HL-60/S4 (cell line): ENCODE results near the gene ANKRD24.
"Not testable (repeated sequence)": the region's sequence is repeated elsewhere in the genome, so short reads cannot be mapped to it uniquely, and the experiment has no call there.

Experiments
- in situ Hi-C: fragments of 300-500 bp; cut with MboI; formaldehyde crosslinking; loops from 2 replicates; pipeline ENCODE4 v1.14.3; 2022; ENCODE audit warnings: low sequenced_read_pairs

ANKRD24 gene

DNA sequence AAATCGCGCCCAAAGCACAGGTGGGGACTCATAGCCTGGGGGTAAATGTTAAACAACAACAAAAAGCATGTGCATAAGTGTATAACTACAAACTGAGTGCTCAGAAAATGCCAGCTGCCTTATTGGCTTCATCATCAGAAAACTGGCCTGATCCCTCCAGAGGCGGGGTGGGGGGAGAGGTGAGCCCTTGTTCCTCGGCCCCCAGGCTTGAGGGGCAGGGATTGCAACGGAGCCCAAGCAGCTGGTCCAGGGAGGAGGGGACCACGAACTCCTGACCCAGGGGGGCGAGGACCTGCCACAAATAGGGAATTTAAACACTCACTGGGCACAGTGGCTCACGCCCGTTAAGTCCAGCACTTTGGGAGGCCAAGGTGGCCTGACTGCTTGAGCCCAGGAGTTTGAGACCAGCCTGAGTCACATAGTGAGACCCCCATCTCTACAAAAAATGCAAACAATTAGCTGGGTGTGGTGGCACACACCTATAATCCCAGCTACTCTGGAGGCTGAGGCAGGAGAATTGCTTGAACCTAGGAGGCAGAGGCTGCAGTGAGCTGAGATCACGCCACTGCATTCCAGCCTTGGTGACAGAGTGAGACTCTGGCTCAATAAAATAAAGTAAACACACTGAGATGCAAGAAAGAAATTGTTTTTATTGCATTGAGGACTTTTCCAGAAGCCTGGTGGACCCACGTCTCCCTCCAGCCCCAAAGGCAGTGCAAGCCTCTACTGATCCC lies 8.8 kb upstream of the ANKRD24 start:
- in situ Hi-C loops, result no loop called here

DNA sequence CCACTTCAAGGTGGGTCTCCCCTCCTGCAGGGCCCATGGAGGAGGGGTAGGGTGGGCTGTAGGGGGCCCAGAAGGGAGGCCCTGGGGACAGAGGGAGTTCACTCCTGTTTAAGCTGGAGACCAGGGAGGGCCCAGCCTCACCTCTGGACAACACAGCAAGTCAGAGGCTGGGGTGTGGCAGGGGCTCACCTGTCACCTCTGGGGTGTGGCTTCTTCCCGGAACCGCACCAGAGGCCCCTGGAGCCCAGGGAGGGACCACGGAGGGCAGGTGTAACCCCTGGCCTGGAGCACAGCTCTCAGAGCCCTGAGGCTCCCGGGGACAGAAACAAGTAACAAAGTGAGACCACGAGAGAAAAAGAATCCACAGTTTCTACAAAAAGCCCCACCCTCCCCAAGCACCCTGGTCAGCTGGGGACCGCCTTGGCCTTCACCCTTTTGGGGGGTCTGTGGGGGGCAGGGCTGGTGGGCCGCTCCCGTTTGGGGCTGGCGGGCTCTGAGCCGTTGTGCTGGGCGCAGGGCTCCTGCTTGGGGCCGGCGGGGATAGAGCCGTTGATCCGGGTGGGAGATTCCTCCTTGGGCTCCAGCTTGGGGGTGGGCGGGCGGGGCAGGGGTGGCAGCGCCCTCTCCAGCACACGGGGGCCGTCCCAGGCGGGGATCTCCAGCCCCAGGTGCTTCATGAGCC lies 8.1 kb upstream of the ANKRD24 start:
- in situ Hi-C loops, result no loop called here

DNA sequence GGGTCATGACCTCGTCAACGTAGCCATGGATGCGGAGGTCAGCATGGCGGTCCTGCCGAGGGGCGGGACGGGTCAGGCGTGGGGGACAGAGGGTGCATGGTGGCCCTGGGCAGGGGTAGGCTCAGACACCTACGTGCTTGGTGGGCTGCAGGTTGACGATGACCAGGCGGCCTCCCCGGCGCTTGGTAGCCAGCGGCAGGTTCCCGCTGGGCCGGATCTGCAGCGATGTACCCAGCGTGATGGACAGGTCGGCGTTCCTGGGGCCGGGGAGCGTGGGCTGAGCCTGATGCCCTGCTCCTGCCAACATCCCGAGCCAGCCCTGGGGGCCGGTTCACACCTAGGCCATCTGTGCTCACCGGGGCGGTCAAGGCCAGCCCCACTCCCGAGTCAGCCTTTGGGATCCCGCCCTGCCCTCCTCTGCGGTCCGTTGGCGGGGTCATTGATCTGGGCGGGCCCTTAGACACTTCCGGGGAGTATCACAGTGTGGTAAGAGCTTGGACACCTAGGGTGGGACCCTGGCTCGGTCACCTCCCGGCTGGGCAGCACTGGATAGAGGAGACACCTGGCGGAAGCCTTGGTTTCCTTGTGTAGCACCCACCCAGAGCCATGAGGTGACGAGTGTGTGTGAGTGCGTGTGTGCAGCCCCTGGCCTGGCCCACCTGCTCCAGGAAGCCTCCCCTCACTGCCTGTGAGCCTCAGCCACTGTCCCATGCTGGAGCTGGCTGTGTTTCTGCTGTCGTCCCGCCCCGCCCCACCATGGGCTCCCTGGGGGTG lies 7.4 kb upstream of the ANKRD24 start:
- in situ Hi-C loops, result no loop called here

DNA sequence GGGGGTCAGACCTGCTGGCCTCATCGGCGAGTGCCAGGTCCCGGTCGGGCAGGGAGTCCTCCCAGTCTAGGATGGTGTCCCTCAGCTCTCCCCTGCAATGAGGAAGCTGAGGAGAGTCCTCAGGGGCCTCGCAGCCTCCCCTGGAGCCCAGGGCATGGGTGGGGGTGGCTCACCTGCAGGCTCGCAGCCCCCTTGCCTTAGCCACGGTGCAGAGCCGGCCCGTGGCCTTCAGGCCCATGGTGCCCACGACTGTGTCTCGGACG lies 6.9 kb upstream of the ANKRD24 start:
- in situ Hi-C loops, result no loop called here

DNA sequence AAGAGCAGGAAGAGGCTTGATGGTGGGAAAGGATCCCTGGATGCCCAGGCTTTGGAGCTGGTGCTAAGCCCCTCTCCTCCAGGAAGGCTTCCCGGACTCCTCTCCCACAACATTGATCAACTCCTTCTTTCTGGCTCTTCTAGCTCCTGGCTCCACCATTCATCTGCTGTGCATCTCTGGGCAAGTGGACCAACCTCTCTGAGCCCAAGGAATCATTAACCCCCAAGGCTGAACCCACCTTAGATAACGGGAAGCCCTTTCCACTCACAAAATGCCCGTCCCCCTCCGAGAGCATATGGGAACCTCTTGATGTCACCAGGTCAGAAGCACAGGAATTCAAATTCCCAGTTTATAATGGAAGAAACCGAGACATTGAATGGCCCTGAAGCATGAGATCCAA lies 5.3 kb upstream of the ANKRD24 start:
- in situ Hi-C loops, result no loop called here

DNA sequence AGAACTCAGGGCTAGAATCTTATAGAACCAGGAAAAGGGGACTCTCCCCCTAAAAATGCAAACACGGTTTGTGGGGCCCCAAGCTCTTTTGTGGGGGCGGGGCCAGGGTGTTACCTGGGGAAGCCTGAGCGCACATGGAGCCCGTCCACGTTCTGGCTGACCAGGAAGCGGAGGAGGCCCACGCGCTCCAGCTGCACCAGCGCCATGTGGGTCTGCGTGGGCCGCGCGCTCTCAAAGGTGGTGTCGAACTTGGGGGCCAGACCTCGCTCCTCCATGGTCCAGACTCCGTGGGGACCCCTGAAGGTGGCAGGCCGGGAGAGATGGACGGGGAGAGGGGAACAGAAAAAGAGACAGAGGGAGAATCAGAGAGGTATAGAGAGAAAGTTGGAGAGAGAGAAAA lies 3.5 kb upstream of the ANKRD24 start:
- in situ Hi-C loops, result no loop called here

DNA sequence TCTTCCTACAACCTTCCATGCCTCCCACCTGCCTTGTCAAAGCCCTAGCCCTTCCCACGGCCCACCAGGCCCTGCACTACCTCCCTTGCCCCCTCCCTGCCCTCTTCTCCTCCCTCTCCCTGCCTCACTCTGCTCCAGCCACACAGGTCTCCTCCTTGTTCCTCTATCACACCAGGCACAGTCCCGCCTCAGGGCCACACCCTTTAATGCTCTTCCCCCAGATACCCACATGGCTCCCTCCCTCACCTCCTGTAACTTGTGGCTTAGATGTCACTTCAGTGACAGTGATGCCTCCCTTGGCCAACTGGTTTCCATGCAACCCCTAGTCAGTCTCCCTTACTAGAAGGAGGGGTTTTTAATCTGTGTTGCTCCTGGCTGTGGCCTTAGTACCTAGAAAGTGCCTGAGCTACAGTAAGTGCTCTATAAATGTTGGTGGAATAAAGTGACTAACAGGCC lies 1.4 kb upstream of the ANKRD24 start:
- in situ Hi-C loops, result no loop called here

DNA sequence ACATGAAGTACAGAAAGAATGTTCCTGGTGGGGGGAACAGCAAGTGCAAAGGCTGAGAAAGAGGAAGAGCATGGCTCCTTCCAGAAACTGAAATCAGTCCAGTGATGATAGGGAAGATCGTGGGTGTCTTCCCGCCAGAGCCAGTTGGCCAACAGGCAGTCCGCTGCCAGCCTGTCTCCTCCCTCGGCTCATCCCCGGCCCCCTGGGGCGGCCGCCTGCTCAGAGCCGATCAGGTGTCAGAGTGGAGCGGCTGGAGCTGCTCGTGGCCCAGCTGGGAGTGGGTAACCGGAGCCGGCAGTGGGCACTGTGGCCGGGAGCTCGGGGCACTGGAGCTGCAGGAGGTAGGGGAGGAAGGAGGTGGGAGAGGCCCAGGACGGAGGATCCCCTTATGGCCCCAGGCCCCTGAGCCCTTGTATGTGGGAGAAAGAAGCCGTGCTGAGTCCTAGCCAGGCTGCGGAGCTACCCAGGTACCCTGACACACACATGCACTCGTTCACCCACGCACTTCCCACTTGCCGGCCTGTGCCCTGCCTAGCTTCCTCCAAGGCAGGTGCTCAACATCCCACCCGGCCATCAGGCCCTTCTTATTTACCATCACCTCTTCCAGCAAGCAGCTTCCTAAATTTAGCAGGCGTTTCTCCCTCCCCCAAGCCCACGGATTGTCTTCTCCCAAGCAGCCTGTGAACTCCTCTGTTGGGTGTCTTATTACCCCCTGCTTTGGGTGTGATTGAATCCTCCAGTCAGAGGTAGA lies 1.7 kb downstream of the ANKRD24 start:
- in situ Hi-C loops, result no loop called here

DNA sequence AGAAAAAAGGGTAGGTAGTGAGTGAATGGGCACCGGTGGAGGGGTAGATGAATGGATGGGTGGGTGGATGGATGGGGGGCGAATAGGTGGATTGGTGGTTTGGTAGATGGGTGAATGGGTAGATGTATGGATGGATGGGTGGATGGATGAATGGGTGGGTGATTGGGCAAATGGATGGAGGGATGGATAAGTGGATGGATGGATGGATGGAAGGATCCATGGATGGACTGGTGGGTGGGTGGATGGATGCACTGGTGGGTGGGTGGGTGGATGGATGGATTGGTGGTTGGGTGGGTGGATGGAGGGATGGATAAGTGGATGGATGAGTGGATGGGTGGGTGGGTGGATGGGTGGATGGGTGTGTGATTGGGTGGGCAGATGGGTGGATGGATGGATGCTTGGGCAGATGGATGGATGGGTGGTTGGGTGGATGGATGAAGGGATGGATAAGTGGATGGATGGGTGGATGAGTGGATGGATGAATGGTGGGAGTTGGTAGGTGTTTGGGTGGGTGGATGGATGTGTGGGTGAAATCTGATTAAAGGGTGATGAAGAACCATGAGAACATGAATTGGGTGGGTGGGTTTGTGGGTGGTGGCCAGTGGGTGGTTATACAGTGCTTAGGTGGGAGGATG lies 2.3 kb downstream of the ANKRD24 start:
- in situ Hi-C loops, result no loop called here

DNA sequence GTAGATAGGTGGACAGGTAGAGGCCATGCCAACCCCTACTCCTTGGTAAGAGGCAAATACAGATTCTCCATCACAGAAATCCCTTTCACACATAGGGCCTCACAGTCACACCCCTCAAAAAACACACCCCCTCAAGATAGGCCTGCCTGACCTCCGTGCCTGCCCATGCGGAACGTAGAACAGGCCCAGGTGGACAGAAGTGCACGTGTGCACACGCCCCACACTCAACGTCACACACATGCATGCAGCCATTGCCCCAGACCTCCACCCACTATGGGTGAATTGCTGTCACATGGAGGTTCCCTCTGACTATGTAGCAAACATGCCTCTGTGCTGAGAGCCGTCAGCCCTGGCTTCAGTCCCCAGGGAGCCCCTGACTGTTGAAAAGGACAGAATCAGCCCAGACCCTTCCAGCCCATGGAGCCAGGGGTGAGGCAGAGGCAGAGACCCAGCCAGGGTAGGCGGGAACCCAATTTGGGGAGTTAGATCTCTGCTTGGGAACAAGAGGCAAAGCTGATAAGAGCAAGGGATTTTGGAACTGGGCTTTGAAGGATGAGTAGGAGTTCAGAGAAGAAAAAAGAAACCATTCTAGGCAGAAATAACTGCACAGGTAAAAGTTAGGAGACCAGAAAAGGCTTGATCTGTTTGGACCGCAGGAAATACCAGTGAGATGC lies 3.1 kb downstream of the ANKRD24 start:
- in situ Hi-C loops, result no loop called here

DNA sequence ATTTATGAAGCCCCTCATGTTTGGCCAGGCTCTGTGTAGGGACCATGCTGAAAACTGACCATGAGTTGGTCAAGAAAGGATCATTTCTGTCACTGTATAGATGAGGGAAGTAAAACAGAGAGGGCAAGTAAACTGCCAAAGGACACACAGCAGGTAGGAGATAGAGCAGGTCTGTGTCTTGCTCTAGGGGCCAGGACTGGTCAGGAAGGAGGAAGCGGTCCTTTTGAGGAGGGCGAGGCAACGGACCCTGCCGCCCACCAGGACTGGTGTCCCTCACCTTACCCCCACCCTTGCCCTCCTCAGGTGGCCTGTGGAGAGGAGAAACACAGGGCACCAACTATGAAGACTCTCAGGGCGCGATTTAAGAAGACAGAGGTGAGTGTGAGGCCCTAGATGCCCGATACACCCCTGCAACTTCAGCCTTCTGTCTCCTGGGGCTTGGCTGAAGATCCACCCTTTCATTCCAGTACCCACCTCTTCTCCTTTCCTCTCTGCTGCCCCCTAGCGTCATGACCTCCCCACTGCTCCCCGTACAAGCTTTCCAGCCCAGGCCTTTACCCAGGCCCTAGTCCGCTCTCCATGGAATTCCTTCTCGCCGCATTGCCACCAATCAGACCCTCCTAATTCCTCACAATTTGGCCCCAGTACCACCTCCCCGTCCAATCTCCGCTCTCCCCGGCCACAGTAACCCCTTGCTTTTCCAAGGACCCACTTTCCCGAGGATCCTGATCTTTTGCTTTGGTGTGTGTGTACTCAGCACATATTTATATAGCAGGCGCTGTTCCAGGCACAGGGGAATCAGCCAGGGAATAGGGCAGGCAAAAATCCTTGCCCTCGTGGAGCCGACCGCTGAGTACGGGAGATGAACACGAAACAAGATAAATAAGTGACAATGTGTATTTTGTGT lies 3.9 kb downstream of the ANKRD24 start:
- in situ Hi-C loops, result no loop called here

DNA sequence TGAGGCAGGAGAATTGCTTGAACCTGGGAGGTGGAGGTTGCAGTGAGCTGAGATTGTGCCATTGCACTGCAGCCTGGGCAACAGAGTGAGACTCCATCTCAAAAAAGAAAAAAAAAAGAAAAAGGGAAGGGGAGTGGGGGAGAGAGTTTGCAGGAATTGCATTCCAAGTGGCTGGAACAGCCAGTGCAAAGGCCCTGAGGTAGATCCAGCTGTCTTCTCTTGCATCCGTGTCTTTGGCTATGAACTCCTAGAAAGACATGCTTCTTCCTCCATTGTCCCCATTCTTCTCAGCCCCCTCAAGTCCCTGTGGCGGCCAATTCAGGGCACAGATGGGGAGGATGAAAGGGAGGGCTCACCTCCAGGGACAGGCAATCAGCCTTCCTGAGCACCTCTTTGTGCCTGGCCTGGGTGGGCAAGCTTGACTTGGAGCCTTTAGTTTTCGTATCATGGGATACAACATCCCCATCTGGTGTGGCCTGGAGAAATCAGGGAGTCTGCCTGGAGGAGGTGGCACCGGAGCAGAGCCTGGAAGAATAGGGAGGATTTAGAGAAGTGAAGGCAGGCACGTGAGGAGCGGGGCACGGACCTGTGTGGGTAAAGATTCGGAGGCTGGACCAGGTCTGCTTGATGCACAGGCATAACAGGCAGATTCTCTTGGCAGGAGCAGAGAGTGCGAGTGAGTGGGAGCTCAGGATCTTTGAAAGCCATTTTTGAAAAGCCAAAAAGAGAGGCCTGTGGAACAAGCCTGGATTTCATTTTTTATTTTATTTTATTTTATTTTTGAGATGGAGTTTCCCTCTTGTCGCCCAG lies 5.0 kb downstream of the ANKRD24 start:
- in situ Hi-C loops, result no loop called here

DNA sequence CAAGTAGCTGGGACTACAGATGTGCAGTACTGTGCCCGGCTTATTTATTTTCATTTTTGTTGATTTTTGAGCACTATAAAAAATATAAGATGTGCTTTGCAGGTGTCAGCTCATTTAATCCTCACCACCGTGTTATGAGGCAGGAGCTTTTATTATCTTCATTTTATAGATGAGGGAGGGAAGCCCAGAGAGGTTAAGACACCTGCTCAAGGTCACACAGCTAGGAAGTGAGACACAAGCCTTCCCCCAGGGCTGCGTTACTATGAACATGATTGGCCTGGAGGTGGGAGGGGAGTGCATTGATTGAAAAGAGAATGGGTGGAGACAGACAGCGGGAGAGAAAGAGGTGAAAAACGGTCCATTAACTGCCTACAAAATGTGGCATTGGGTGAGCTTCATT lies 7.2 kb downstream of the ANKRD24 start:
- in situ Hi-C loops, result no loop called here

DNA sequence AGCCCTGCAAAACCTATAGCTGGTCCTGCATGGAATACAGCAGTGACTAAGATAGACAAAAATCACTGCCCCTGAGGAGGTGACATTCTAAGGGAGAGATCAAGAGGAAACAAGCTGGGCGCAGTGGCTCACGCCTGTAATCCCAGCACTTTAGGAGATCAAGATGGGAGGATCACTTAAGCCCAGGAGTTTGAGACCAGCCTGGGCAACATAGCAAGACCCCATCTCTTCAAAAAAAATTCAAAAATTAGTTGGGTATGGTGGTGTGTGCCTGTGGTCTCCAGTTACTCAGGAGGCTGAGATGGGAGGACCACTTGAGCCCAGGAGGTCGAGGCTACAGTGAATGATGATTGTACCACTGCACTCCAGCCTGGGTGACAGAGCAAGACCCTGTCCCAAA lies 10.0 kb downstream of the ANKRD24 start:
- in situ Hi-C loops, result not testable (repeated sequence)

DNA sequence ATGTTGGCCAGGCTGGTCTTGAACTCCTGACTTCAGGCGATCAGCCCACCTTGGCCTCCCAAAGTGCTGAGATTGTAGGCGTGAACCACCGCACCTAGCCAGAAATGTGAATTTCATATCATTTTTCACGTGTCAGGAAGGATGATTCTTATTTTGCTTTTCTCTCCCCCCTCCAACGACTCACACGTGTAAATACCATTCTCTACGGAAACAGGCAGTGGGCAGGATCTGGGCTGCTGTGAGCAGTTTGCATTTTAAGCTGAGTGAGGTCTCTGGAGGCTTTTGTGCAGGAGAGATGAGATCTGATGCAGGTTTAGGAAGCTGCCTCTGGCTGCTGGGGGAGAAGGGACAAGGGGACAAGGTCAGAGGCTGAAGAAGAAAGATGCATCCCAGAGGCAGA lies 11.9 kb downstream of the ANKRD24 start:
- in situ Hi-C loops, result no loop called here

DNA sequence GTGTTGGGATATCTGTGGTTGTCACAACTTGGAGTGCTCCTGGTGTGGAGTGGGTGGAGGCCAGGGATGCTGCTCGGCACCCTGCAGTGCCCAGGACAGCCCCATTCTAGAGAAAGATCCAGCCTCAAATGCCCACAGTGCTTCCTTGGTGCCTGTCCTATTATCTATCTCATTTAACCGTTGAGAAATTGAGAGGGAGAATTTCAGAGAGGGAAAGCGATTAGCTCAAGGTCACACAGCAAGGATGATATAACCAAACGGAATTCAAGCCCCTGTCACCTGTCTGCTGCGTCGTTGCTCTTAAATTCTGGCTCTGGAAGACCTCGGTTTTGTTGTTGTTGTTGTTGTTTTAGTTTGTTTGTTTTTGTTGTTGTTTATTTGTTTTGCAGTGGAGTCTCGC lies 13.5 kb downstream of the ANKRD24 start:
- in situ Hi-C loops, result no loop called here

DNA sequence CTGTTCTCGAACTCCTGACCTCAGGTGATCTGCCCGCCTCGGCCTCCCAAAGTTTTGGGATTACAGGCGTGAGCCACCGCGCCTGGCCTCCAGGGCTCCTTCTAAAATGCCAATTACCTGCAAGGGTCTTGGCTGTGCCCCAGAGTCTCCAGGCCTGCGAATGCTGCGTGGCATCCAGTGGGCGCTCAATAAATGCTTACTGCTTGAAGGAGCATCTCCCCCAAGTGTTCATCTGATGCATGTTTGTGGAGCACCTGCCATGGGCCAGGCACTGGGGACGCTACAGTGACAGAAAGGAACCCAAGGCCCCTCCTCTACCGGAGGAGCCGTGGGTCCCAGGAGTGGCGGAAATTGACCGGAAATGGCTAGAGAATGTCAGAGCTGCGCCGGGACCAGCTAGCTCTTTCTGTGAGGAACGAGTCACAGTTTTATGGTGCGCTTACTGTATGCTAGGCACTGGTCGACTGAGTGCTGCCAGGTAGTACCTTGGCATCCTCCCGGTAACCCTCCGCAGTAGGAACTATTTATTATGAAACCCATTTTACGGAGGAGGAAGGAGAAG lies 14.2 kb downstream of the ANKRD24 start:
- in situ Hi-C loops, result no loop called here

DNA sequence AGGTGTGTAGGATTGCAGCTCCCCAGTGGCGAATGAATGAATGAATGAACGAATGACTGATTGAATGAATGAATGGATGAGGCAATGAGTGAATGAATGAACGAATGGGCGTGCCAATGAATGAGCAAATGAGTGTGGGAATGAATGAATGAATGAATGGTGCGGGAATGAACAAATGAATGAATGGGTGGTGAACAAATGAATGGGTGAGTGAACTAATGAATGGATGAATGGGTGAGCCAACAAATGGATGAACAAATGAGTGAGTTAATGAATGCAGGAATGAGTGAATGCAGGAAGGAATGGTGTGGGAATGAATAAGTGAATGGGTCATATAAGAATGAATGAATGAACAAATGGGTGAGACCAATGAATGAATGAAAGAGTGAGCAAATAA lies 14.7 kb downstream of the ANKRD24 start:
- in situ Hi-C loops, result no loop called here
